Measurements from ENCODE around the gene LRRC46. TPM values are rescaled to one million over a fixed set of nuclear protein-coding genes. Genes with fewer than 3 reads are reported as not detected.

LRRC46 gene
- total RNA-seq, 1 donor from 2014 or later, result 1.0 TPM

DNA sequence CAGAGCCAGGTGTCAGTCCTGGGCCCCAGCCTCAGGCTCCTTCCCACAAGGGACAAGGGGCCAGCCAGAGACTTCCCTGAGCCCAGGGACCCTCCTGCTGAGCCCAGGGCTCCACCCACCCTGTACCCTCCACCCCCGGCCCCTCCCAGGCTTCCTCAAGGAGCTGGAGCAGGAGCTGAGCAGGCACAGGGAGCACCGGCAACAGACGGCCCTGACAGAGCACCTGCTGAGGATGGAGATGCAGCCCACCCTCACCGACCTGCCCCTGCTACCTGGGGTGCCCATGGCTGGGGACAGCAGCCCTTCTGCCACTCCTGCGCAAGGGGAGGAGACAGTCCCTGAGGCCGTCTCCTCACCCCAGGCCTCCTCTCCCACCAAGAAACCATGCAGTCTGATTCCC, 5.1 kb downstream of the LRRC46 start:
- Mint-ChIP-seq H3K4me1 (ENCODE audit: unreplicated experiment) (peaks cover 61% of the 10 kb centered on the region), H3K36me3 (ENCODE audit: low read depth, unreplicated experiment) (peaks cover 20% of the 10 kb centered on the region), H3K9me3 (ENCODE audit: unreplicated experiment) (no peaks in the 10 kb centered on the region), H3K27ac (ENCODE audit: unreplicated experiment) (no peak overlapping the region), H3K4me3 (ENCODE audit: unreplicated experiment) (no peak overlapping the region), H3K27me3 (ENCODE audit: unreplicated experiment) (peaks cover 6% of the 10 kb centered on the region)
- TF ChIP-seq, protein P1, sequence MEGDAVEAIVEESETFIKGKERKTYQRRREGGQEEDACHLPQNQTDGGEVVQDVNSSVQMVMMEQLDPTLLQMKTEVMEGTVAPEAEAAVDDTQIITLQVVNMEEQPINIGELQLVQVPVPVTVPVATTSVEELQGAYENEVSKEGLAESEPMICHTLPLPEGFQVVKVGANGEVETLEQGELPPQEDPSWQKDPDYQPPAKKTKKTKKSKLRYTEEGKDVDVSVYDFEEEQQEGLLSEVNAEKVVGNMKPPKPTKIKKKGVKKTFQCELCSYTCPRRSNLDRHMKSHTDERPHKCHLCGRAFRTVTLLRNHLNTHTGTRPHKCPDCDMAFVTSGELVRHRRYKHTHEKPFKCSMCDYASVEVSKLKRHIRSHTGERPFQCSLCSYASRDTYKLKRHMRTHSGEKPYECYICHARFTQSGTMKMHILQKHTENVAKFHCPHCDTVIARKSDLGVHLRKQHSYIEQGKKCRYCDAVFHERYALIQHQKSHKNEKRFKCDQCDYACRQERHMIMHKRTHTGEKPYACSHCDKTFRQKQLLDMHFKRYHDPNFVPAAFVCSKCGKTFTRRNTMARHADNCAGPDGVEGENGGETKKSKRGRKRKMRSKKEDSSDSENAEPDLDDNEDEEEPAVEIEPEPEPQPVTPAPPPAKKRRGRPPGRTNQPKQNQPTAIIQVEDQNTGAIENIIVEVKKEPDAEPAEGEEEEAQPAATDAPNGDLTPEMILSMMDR (IDR thresholded peaks at IDR 0.05; ENCODE audit: unreplicated experiment), result no peak
- DNase-seq (ENCODE audit: low spot score), result no peak

DNA sequence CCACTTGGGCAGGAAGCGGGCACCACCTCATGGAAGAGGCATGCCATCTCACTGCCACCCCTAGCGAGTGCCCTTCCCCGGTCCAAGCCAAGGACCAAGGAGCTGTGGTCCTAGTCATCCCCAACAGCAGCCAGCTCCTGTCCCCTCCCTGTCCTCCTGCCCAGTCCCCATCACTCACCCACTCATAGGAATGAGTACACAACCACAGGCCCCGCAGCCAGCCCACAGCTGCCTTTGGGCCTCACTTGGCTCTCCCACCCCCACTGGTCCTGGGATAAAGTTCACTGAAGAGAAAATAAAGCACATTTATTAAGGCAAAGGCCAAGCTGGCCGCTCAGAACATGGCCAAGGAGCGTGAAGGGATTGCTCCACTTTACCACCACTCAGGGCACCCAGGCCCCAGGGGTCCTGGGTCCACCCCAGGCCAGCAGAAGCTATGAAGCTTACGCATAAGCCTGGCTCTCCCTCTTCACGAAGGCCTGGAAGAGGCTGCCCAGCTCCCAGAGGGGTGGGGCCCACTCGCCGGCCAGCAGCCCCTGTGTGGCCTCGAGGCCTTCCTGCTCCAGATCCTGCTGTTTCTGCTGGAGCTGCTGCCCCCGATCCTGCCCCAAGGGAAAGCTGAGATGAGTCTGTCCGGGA, 6.0 kb downstream of the LRRC46 start:
- Mint-ChIP-seq H3K9me3 (ENCODE audit: unreplicated experiment) (no peaks in the 10 kb centered on the region), H3K4me3 (ENCODE audit: unreplicated experiment) (peak overlapping the region; percentile 42), H3K27ac (ENCODE audit: unreplicated experiment) (peak overlapping the region; percentile 57), H3K36me3 (ENCODE audit: low read depth, unreplicated experiment) (peaks cover 16% of the 10 kb centered on the region), H3K4me1 (ENCODE audit: unreplicated experiment) (peaks cover 56% of the 10 kb centered on the region), H3K27me3 (ENCODE audit: unreplicated experiment) (peaks cover 3% of the 10 kb centered on the region)
- TF ChIP-seq, protein P1 (IDR thresholded peaks at IDR 0.05; ENCODE audit: unreplicated experiment), result no peak
- DNase-seq (ENCODE audit: low spot score), result no peak

GRCh38 chr17:47838636-47839035, 7.2 kb downstream of the LRRC46 start:
- Mint-ChIP-seq H3K9me3 (ENCODE audit: unreplicated experiment) (no peaks in the 10 kb centered on the region), H3K27ac (ENCODE audit: unreplicated experiment) (no peak overlapping the region), H3K36me3 (ENCODE audit: low read depth, unreplicated experiment) (peaks cover 16% of the 10 kb centered on the region), H3K27me3 (ENCODE audit: unreplicated experiment) (peaks cover 3% of the 10 kb centered on the region), H3K4me1 (ENCODE audit: unreplicated experiment) (peaks cover 56% of the 10 kb centered on the region), H3K4me3 (ENCODE audit: unreplicated experiment) (no peak overlapping the region)
- TF ChIP-seq, protein P1 (IDR thresholded peaks at IDR 0.05; ENCODE audit: unreplicated experiment), result no peak
- no peak for DNase-seq (ENCODE audit: low spot score)

- TF ChIP-seq, protein P1 (IDR thresholded peaks at IDR 0.05; ENCODE audit: unreplicated experiment), result no peak
Observed at GRCh38 chr17:47839071-47839470, 7.6 kb downstream of the LRRC46 start.

GRCh38 chr17:47840001-47840741, 8.7 kb downstream of the LRRC46 start:
- Mint-ChIP-seq H3K27ac (ENCODE audit: unreplicated experiment) (no peak overlapping the region), H3K4me1 (ENCODE audit: unreplicated experiment) (peaks cover 46% of the 10 kb centered on the region), H3K27me3 (ENCODE audit: unreplicated experiment) (peaks cover 2% of the 10 kb centered on the region), H3K36me3 (ENCODE audit: low read depth, unreplicated experiment) (peaks cover 11% of the 10 kb centered on the region), H3K4me3 (ENCODE audit: unreplicated experiment) (peak overlapping the region; percentile 90), H3K9me3 (ENCODE audit: unreplicated experiment) (no peaks in the 10 kb centered on the region)
- TF ChIP-seq, protein P1 (IDR thresholded peaks at IDR 0.05; ENCODE audit: unreplicated experiment), result no peak
- no peak for DNase-seq (ENCODE audit: low spot score)

More at GRCh38 chr17:47839071-47839470, 7.6 kb downstream of the LRRC46 start:
- H3K36me3 Mint-ChIP-seq (ENCODE audit: low read depth, unreplicated experiment), result peaks cover 16% of the 10 kb centered on the region
- no peak overlapping the region for H3K4me3 Mint-ChIP-seq (ENCODE audit: unreplicated experiment)
- H3K4me1 Mint-ChIP-seq (ENCODE audit: unreplicated experiment), result peaks cover 52% of the 10 kb centered on the region
- no peak for DNase-seq (ENCODE audit: low spot score)
- peaks cover 3% of the 10 kb centered on the region for H3K27me3 Mint-ChIP-seq (ENCODE audit: unreplicated experiment)
- H3K9me3 Mint-ChIP-seq (ENCODE audit: unreplicated experiment), result no peaks in the 10 kb centered on the region
- H3K27ac Mint-ChIP-seq (ENCODE audit: unreplicated experiment), result no peak overlapping the region

Measured in endothelial cell (in vitro differentiated cells).